ENCODE data around the gene ARHGAP35.
"Not testable (repeated sequence)": the region's sequence is repeated elsewhere in the genome, so short reads cannot be mapped to it uniquely, and the experiment has no call there.

ARHGAP35 gene

DNA sequence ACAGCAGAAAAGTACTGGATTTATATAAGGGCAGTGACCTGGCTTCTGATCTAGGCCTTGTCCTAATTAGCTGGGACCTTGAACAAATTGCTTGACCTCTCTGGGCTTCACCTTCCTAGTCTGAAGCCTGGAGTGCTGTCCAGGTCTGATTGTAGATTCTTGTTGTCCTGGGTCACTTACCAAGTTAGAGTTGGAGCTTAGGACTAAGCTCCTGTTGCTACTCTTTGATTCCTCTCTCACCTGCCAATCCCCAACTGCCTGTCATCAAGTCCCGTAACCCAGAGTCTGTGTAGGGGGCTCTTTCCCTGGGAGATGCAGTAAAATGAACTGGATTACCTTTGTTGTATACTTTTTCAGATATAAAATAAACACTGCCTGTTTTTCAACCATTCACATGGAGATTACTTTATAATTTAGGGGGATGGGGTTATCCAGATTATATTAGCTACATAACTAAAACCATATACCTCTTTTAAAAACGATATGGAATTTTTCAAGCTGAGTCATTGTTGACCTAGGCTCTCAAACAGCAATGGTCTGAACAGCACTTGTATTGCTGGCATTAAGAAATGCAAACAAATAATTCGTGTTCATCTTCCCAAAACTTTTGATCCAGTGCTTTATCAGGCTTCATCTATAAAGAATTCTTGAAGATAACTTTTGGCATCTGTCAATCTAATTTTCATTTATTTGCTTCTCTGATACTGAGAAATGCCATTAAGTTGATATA is 5.8 kb downstream of the ARHGAP35 start:
- TF ChIP-seq, protein P1, sequence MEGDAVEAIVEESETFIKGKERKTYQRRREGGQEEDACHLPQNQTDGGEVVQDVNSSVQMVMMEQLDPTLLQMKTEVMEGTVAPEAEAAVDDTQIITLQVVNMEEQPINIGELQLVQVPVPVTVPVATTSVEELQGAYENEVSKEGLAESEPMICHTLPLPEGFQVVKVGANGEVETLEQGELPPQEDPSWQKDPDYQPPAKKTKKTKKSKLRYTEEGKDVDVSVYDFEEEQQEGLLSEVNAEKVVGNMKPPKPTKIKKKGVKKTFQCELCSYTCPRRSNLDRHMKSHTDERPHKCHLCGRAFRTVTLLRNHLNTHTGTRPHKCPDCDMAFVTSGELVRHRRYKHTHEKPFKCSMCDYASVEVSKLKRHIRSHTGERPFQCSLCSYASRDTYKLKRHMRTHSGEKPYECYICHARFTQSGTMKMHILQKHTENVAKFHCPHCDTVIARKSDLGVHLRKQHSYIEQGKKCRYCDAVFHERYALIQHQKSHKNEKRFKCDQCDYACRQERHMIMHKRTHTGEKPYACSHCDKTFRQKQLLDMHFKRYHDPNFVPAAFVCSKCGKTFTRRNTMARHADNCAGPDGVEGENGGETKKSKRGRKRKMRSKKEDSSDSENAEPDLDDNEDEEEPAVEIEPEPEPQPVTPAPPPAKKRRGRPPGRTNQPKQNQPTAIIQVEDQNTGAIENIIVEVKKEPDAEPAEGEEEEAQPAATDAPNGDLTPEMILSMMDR (IDR thresholded peaks at IDR 0.05) = no peak
- TF ChIP-seq ZFX (IDR thresholded peaks at IDR 0.05; ENCODE audit: borderline replicate concordance) = no peak
- peak overlapping the region; percentile 99 for H3K27ac ChIP-seq

DNA sequence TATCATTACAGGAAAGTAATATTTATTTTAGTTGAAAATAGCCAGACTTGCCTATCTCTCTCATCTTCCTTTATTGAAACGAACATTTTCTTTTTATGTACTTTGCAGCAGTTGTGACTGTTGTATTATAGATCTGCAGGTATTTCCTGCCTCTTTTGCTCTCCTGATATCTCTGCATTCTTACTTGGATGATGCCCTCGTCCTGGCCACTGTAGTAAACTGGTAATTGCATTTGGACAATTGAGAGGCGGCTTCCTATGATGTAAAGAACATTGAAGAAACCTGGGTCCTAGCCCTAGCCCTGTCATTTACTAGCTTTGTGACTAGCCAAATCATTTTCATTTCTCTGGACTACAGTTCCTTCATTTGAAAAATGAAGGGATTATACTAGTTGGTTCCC is 6.4 kb downstream of the ARHGAP35 start:
- no peak for TF ChIP-seq ZFX (IDR thresholded peaks at IDR 0.05; ENCODE audit: borderline replicate concordance)
- TF ChIP-seq, protein P1 (IDR thresholded peaks at IDR 0.05) = no peak
- H3K27ac ChIP-seq = peak overlapping the region; percentile 99

DNA sequence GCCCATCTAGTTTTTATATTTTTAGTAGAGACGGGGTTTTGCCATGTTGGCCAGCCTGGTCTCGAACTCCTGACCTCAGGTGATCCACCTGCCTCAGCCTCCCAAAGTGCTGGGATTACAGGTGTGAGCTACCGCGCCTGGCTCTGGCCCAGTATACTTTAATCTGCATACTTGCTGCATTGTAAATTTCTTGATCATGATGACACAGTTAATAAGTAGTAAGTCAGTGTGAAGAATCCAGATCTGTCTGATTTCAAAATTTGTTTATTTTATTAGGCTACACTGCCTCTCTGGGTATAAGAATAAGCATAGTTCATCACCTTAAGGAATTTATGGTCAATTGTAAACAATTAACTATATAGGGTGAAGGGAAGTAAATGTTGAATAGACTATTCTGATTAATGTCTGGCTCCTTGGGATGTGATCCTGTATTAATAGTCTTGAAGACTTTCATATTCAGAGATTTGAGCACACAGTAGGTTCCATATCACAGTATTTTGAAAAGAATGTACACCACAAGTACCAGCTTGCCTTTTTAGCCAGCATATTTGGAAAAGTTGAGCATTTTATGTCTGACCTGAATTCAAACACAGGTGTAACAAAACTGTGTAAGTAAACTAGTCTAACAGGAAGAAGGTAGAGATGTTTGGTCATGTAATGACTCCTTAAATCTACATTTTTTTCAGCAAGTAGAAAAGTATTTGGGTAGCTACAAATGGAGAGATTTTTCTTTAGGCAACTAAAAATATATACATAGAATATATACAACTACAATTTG is 7.4 kb downstream of the ARHGAP35 start:
- peak overlapping the region; percentile 99 for H3K27ac ChIP-seq
- no peak for TF ChIP-seq ZFX (IDR thresholded peaks at IDR 0.05; ENCODE audit: borderline replicate concordance)
- TF ChIP-seq, protein P1 (IDR thresholded peaks at IDR 0.05) = no peak

DNA sequence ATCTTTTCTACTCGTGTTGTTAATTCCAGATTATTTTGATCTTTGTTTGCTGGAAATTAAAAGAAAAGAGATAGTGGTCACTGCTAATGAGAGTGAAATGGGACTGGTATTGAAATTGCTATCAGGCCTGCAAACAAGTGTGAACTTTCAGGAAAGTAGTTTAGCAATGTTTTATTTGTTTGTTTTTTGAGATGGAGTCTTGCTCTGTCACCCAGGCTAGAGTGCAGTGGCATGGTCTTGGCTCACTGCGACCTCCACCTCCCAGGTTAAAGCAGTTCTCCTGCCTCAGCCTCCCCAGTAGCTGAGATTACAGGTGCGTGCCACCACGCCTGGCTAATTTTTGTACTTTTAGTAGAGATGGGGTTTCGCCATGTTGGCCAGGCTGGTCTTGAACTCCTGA is 10.4 kb downstream of the ARHGAP35 start:
- not testable (repeated sequence) for H3K27ac ChIP-seq

DNA sequence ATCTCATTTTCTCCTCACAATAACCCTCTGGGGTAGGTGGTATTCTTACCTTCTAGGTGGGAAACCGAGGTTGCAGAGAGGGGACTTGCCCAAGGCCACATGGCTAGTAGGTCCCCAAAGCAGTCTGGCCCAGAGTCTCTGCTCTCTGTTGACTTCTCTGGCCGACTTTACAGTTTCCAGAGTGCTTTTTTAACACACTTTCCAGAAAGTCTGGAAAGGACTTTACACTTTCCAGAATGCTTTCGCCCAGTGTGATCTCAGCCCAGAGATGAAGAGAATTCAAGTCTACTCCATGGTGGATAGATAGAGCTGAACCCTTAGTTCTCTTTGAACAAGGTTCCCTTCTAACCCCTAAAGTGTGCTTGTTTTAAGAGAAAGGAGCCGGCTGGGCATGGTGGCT is 12.2 kb downstream of the ARHGAP35 start:
- TF ChIP-seq, protein P1 (IDR thresholded peaks at IDR 0.05) = no peak
- TF ChIP-seq ZFX (IDR thresholded peaks at IDR 0.05; ENCODE audit: borderline replicate concordance) = no peak
- H3K27ac ChIP-seq = peak overlapping the region; percentile 43; the same call in 1 of the 2 replicates

DNA sequence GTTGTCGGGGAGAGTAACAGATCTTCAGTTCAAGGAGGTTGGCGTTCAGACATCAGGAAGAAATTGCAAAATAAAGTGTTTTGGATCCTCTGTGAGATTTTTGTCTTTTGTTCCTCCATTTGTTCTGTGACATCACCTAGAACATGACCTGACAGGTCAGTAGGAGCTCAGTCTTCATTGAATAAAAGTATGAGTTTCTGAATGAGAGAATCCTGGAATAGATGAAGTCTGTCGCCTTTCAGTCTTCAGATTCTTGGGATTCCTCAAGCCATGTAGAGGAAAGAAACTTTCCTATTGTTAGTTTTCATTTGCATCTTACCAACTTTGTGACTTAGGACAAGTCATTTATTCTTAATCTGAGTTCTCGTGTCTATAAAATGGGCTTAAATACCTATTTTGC is 14.4 kb downstream of the ARHGAP35 start:
- H3K27ac ChIP-seq = 0 out of 2 replicates have a peak overlapping the region, but pooled peaks have one; percentile 43

DNA sequence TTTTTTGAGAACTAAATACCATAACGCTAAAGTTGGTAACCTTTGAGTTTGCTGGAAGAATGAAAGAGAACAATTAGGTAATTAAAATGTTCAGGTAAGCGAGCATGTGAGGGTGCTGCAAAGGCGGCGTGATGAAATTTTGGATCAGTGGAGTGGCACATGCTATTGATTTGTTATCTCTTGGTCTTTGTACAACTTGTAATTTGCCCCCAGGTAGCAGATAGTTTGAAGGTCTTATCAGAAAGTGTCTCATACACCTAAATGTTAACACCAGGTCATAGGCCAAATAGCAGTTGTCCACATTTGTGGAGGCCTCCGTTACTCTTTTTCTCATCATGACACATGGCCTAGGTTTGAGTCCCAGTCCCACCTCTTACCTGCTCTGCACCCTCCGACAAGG is 14.9 kb downstream of the ARHGAP35 start:
- no peak overlapping the region for H3K27ac ChIP-seq
- TF ChIP-seq, protein P1 (IDR thresholded peaks at IDR 0.05) = no peak

More for the DNA sequence above, 14.4 kb downstream of the ARHGAP35 start:
- TF ChIP-seq, protein P1 (IDR thresholded peaks at IDR 0.05) = no peak
- TF ChIP-seq ZFX (IDR thresholded peaks at IDR 0.05; ENCODE audit: borderline replicate concordance) = no peak
